Upper lobe of right lung (tissue), 1 donor: Measurements from ENCODE around the gene STIMATE. TPM values are rescaled to one million over a fixed set of nuclear protein-coding genes. Genes with fewer than 3 reads are reported as not detected.

ENCODE experiments used
- ATAC-seq: fragments of 200-7000 bp; cut with Tn5 transposase; one replicate; pipeline ENCODE4 v1.9.1; 2020; ENCODE audit warnings: mild to moderate bottlenecking, moderate library complexity
- DNase-seq: peaks from one replicate; pipeline ENCODE4 v3.0.0-alpha.2; 2020
- H3K27ac ChIP-seq: fragments of 200-600 bp; one replicate; pipeline ENCODE4 v1.8.0; 2022
- H3K27me3 ChIP-seq: fragments of 200-600 bp; one replicate; pipeline ENCODE4 v1.8.0; 2022; ENCODE audit warnings: mild to moderate bottlenecking
- H3K36me3 ChIP-seq: fragments of 200-600 bp; one replicate; pipeline ENCODE4 v1.8.0; 2022
- H3K4me1 ChIP-seq: fragments of 200-600 bp; one replicate; pipeline ENCODE4 v1.8.0; 2022
- H3K4me3 ChIP-seq: fragments of 200-600 bp; one replicate; pipeline ENCODE4 v1.8.0; 2022; ENCODE audit warnings: mild to moderate bottlenecking
- H3K9me3 ChIP-seq: fragments of 200-600 bp; one replicate; pipeline ENCODE4 v1.8.0; 2022
- intact Hi-C: fragments of 100-400 bp; cut with DNase I; formaldehyde crosslinking; loops from one replicate; pipeline ENCODE4 v1.11.0; 2022
- total RNA-seq: library from RNA; stranded (reverse); fragmentation: NEBNext Ultra II Directional; extraction: Animal tissue kit (Norgen Biotek cat#: 25700); gene quantifications from one replicate; pipeline ENCODE4 v1.2.1, GENCODE V29; 2021
- TF ChIP-seq, protein P1 (sequence below): fragments of 200-600 bp; IDR thresholded peaks from one replicate; pipeline ENCODE4 v1.8.0; 2022; ENCODE audit warnings: antibody characterized with exemption
- donor health status: DM: no; HTN: yes; CAD: no; lungs with severe emphysema.

STIMATE gene
- total RNA-seq, 1 donor from 2014 or later = 34.7 TPM

DNA sequence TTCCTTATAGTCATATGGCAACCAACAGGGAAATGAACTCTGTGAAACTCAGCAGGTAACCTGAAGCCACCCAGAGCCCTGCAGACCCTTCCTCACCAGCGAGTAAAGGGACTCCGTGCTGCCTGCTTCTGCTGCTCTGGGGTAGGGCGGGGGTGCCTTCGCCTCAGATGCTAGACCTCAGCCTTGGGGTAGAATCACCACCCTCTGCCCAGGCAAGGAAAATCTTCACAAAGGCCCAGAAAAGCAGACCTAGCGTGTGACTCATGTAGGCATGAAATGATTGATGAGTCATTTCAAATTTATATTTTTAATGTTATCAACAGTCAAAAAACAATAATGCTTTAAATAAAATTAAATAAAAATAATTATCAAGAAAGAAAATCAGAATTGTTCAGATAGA, 6.6 kb downstream of the STIMATE start:
- H3K4me3 ChIP-seq = no peak overlapping the region
- DNase-seq = no peak
- intact Hi-C loops = no loop called here
- H3K36me3 ChIP-seq = no peaks in the 10 kb centered on the region
- peaks cover 57% of the 10 kb centered on the region for H3K4me1 ChIP-seq
- no peaks in the 10 kb centered on the region for H3K27me3 ChIP-seq
- TF ChIP-seq, protein P1, sequence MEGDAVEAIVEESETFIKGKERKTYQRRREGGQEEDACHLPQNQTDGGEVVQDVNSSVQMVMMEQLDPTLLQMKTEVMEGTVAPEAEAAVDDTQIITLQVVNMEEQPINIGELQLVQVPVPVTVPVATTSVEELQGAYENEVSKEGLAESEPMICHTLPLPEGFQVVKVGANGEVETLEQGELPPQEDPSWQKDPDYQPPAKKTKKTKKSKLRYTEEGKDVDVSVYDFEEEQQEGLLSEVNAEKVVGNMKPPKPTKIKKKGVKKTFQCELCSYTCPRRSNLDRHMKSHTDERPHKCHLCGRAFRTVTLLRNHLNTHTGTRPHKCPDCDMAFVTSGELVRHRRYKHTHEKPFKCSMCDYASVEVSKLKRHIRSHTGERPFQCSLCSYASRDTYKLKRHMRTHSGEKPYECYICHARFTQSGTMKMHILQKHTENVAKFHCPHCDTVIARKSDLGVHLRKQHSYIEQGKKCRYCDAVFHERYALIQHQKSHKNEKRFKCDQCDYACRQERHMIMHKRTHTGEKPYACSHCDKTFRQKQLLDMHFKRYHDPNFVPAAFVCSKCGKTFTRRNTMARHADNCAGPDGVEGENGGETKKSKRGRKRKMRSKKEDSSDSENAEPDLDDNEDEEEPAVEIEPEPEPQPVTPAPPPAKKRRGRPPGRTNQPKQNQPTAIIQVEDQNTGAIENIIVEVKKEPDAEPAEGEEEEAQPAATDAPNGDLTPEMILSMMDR = no peak
- no peak for ATAC-seq
- peak overlapping the region; percentile 73 for H3K27ac ChIP-seq
- H3K9me3 ChIP-seq = no peaks in the 10 kb centered on the region

DNA sequence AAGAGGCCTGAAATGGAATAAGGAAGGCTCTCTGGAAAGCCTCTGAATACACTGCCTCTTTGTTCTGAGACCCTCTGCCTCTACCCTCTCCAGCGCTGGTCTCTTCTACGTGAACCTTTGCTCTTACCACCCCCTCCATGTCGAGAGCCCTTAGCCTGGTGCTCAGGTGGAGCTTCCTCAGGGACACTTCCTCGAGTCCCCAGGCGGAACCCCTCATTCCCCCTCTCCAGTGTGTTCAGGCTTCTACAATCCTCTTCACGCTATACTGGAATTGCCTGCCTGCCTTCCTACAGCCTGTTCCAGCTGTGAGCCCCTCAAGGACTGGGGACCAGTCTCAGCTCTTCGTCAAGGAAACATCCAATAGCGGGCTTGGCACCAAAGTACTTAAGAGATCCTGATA, 7.4 kb downstream of the STIMATE start:
- Histone ChIP-seq H3K9me3 (no peaks in the 10 kb centered on the region), H3K4me3 (no peak overlapping the region), H3K27me3 (no peaks in the 10 kb centered on the region), H3K4me1 (peaks cover 49% of the 10 kb centered on the region), H3K27ac (no peak overlapping the region), H3K36me3 (peaks cover 8% of the 10 kb centered on the region)
- TF ChIP-seq, protein P1 = no peak
- ATAC-seq (no peak), DNase-seq (no peak)
- intact Hi-C loops = no loop called here

DNA sequence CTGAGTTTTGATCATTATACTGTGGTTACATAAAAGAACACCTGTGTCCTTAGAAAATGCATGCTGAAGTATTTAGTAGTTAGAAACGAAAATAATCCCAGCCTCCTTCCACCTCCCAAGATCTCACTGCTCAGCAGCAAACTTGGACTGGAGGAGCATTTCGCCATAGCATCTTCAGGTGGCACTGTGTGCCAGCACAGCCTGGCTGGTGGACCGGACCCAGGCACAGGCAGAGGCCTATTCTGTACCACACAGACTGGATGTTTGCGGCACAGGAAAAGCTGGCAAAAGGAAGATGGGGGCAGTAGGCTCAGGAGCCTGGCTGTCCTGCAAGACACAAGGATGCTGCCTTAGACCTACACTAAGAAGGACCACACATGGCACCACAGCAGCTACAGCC, 10.2 kb downstream of the STIMATE start:
- DNase-seq = no peak

DNA sequence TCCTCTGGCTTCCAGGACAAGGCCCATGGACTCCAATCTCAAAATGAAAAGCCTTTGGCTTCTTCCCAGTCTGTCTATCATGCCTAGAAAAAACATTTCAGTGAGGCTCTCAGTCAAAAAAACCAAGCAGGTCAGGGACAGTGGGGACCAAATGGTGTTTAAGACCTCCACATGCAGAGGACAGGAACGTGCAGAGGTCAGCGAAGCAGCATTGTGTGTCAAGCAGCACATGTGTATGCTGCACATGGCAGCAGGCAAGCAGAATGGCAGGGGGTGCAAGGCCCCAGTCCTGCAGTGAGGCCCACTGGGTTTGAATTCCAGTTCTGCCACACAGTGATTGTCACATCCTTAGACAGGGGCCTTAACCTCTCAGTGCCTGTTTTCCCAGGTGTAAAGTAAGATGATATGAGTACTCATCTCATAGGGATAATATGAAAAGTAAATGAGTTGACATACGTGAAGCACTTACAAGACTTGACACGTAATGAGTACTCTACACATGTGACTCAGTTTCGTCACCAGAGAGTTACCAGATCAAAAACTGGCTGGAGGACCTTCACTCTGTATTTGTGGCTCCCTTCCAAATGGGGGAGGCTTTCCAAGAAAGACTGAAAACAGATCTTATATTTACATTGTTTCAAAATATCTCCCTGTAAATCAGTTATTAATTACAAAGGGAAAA, 11.2 kb downstream of the STIMATE start:
- Histone ChIP-seq H3K4me3 (no peak overlapping the region), H3K27me3 (no peaks in the 10 kb centered on the region), H3K36me3 (peaks cover 10% of the 10 kb centered on the region), H3K4me1 (peaks cover 14% of the 10 kb centered on the region), H3K9me3 (no peaks in the 10 kb centered on the region), H3K27ac (no peak overlapping the region)
- no peak for ATAC-seq
- intact Hi-C loops = no loop called here
- no peak for DNase-seq
- TF ChIP-seq, protein P1 = no peak

More for the DNA sequence above, 10.2 kb downstream of the STIMATE start:
- TF ChIP-seq, protein P1 = no peak
- H3K27me3 ChIP-seq = no peaks in the 10 kb centered on the region
- H3K4me3 ChIP-seq = no peak overlapping the region
- ATAC-seq = no peak
- H3K36me3 ChIP-seq = peaks cover 10% of the 10 kb centered on the region
- H3K4me1 ChIP-seq = peaks cover 24% of the 10 kb centered on the region
- no peaks in the 10 kb centered on the region for H3K9me3 ChIP-seq
- no peak overlapping the region for H3K27ac ChIP-seq
- intact Hi-C loops = no loop called here

DNA sequence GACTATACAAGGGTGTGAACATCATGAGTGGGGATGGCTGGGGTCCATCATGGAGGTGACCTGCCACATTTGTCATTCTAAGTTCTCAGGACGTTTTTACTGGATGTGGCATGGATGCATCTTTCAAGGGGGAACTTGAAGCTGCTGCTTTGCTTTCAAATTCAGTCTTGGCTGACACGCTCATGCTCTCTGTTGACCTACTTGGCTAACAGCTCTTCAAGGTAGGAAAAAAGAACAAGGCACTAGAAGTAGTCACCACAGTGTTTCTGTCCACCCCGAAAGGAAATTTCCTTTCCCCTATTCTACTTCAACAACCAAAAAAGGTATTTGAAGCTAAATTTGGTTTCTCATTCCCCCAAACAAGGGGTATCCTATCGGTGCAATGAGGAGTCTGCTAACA, 15.0 kb downstream of the STIMATE start:
- ATAC-seq (peak; percentile 48), DNase-seq (no peak)
- intact Hi-C loops = no loop called here
- no peaks in the 10 kb centered on the region for H3K27me3 ChIP-seq
- TF ChIP-seq, protein P1 = no peak
- H3K4me3 ChIP-seq = no peak overlapping the region
- no peaks in the 10 kb centered on the region for H3K9me3 ChIP-seq
- H3K27ac ChIP-seq = no peak overlapping the region
- peaks cover 10% of the 10 kb centered on the region for H3K36me3 ChIP-seq
- H3K4me1 ChIP-seq = no peaks in the 10 kb centered on the region

DNA sequence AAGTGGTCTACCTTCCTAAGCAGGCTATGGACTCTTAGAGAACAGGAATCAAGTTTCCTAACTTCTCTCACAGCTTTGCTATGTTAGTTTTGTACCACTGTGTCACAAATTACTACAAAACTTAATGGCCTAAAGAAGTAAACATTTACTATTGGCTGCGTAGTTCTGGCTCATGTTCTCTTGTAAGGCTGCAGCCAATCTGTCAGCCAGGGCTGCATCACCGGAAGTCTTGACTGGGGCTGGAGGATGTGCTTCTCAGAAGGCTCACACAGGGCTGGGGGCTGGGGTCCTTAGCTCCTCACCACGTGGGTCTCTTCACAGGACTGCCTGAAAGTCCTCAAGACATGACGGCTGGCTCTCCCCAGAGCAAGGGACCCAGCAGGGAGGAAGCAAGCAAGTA, 15.5 kb downstream of the STIMATE start:
- no peaks in the 10 kb centered on the region for H3K9me3 ChIP-seq
- ATAC-seq (peak; percentile 19), DNase-seq (no peak)
- H3K4me3 ChIP-seq = no peak overlapping the region
- no peaks in the 10 kb centered on the region for H3K27me3 ChIP-seq
- peaks cover 10% of the 10 kb centered on the region for H3K36me3 ChIP-seq
- no peaks in the 10 kb centered on the region for H3K4me1 ChIP-seq
- intact Hi-C loops = no loop called here
- no peak overlapping the region for H3K27ac ChIP-seq
- TF ChIP-seq, protein P1 = no peak
